HL-60 (cell line): ENCODE data around the gene AIF1L.

Experiments used
- DNase-seq, 2 experiments: peaks; one replicate each; pipeline ENCODE4 v3.0.0-alpha.2; 2010 to 2020; ENCODE audit warnings: low read depth in 1 of 2, low spot score in 1 of 2
- H3K27ac ChIP-seq: fragments of 250-450 bp; sonication (Bioruptor Pico); replicated peaks from 2 replicates; pipeline ENCODE4 v1.5.1; 2020; ENCODE audit warnings: mild to moderate bottlenecking, moderate library complexity
- H3K27me3 ChIP-seq: fragments of 250-450 bp; sonication (Bioruptor Pico); 2 replicates; pipeline ENCODE4 v1.5.1; 2021; ENCODE audit warnings: mild to moderate bottlenecking, moderate library complexity; ENCODE audit not compliant: insufficient read depth, poor library complexity, severe bottlenecking
- H3K4me3 ChIP-seq: replicated peaks from 2 replicates; pipeline ENCODE4 v1.5.1; 2011; ENCODE audit warnings: mild to moderate bottlenecking, control low read depth, low read length; ENCODE audit not compliant: insufficient read depth
- GABPA ChIP-seq: IDR thresholded peaks from 2 replicates; pipeline ENCODE4 v1.6.1; 2012; ENCODE audit warnings: low read depth
- POLR2AphosphoS5 ChIP-seq: IDR thresholded peaks from 2 replicates; pipeline ENCODE4 v1.6.1; 2012; ENCODE audit warnings: low read depth
- SPI1 ChIP-seq: IDR thresholded peaks from 2 replicates; pipeline ENCODE4 v1.6.1; 2012; ENCODE audit warnings: low read depth, mild to moderate bottlenecking, borderline replicate concordance
- TF ChIP-seq, protein P1 (sequence below): IDR thresholded peaks from one replicate; pipeline ENCODE4 v1.5.1; 2011; ENCODE audit warnings: low read length, control low read depth, inconsistent platforms; ENCODE audit not compliant: insufficient read depth
- TF ChIP-seq, protein P2 (sequence below): IDR thresholded peaks from 2 replicates; pipeline ENCODE4 v1.6.1; 2012; ENCODE audit warnings: low read depth; ENCODE audit not compliant: insufficient replicate concordance

AIF1L gene

DNA sequence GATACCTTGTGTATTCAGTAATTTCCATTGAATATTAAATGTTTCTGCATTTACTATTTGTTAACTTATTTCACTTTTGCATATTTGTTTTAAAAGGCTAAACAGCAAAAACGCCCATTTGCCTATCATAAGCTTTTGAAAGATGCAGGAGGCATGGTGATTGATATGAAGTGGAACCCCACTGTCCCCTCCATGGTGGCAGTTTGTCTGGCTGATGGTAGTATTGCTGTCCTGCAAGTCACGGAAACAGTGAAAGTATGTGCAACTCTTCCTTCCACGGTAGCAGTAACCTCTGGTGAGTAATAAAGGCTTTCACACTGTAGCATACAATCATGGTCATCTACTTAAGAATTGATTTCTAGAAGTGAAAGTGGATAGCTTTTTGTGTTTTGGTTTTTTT is 32.9 kb downstream of the AIF1L start:
- H3K4me3 ChIP-seq = no peak overlapping the region
- H3K27ac ChIP-seq = no peak overlapping the region
- H3K27me3 ChIP-seq = no peaks in the 10 kb centered on the region
- TF ChIP-seq GABPA = no peak
- no peak for TF ChIP-seq SPI1
- TF ChIP-seq, protein P1, sequence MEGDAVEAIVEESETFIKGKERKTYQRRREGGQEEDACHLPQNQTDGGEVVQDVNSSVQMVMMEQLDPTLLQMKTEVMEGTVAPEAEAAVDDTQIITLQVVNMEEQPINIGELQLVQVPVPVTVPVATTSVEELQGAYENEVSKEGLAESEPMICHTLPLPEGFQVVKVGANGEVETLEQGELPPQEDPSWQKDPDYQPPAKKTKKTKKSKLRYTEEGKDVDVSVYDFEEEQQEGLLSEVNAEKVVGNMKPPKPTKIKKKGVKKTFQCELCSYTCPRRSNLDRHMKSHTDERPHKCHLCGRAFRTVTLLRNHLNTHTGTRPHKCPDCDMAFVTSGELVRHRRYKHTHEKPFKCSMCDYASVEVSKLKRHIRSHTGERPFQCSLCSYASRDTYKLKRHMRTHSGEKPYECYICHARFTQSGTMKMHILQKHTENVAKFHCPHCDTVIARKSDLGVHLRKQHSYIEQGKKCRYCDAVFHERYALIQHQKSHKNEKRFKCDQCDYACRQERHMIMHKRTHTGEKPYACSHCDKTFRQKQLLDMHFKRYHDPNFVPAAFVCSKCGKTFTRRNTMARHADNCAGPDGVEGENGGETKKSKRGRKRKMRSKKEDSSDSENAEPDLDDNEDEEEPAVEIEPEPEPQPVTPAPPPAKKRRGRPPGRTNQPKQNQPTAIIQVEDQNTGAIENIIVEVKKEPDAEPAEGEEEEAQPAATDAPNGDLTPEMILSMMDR = no peak
- TF ChIP-seq, protein P2, sequence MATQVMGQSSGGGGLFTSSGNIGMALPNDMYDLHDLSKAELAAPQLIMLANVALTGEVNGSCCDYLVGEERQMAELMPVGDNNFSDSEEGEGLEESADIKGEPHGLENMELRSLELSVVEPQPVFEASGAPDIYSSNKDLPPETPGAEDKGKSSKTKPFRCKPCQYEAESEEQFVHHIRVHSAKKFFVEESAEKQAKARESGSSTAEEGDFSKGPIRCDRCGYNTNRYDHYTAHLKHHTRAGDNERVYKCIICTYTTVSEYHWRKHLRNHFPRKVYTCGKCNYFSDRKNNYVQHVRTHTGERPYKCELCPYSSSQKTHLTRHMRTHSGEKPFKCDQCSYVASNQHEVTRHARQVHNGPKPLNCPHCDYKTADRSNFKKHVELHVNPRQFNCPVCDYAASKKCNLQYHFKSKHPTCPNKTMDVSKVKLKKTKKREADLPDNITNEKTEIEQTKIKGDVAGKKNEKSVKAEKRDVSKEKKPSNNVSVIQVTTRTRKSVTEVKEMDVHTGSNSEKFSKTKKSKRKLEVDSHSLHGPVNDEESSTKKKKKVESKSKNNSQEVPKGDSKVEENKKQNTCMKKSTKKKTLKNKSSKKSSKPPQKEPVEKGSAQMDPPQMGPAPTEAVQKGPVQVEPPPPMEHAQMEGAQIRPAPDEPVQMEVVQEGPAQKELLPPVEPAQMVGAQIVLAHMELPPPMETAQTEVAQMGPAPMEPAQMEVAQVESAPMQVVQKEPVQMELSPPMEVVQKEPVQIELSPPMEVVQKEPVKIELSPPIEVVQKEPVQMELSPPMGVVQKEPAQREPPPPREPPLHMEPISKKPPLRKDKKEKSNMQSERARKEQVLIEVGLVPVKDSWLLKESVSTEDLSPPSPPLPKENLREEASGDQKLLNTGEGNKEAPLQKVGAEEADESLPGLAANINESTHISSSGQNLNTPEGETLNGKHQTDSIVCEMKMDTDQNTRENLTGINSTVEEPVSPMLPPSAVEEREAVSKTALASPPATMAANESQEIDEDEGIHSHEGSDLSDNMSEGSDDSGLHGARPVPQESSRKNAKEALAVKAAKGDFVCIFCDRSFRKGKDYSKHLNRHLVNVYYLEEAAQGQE = no peak
- no peak for TF ChIP-seq POLR2AphosphoS5
- DNase-seq = no peak

DNA sequence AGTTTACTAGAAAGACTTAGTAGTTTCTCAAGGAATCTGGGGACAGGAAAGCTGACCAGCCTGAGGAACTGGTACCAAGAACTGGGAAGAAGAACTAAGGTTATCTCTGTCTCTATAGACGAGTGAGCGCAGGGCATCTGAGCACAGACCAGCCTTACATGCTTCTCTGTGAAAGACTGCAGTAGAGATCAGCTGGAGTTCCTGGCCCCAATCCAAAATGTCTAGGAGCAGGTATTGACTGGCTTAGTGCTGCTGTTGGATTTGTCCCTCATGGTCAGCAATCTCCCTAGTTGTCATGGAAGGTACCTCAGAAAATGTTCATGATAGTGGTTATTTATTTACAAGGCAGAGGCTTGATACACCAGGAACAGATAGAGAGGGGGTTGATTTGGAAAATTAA is 42.3 kb downstream of the AIF1L start:
- TF ChIP-seq, protein P1 = no peak
- no peak overlapping the region for H3K4me3 ChIP-seq
- no peak for DNase-seq
- no peak overlapping the region for H3K27ac ChIP-seq
- H3K27me3 ChIP-seq = no peaks in the 10 kb centered on the region

DNA sequence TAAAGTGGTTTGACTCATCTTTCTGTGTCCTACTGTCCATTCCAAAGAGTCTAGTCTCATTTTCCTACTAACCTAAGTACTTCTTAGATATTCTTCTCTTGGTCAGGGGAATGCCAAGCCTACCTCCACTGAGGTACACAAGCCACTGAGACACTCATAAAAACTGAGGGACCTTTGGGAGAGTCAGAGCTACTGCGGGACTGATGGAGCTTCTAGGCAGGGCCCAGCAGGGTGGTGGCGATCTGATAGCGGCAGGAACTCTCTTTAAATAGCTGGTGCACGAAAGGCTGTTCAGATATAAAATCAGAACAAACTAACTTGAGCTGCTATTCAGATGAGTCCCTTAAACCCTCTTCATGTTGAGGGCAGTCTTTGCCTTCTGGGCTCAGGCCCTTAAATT is 43.8 kb downstream of the AIF1L start:
- no peak overlapping the region for H3K27ac ChIP-seq
- H3K27me3 ChIP-seq = no peaks in the 10 kb centered on the region
- H3K4me3 ChIP-seq = no peak overlapping the region
- TF ChIP-seq, protein P1 = no peak
- TF ChIP-seq SPI1 = no peak
- TF ChIP-seq POLR2AphosphoS5 = no peak
- TF ChIP-seq, protein P2 = no peak
- TF ChIP-seq GABPA = no peak
- DNase-seq = no peak

- H3K27ac ChIP-seq = no peak overlapping the region
- no peak for DNase-seq
- H3K4me3 ChIP-seq = no peak overlapping the region
- no peaks in the 10 kb centered on the region for H3K27me3 ChIP-seq
- TF ChIP-seq POLR2AphosphoS5 = no peak
- TF ChIP-seq SPI1 = no peak
- TF ChIP-seq, protein P2 = no peak
- no peak for TF ChIP-seq GABPA
- TF ChIP-seq, protein P1 = no peak
Observed at GRCh38 chr9:131140550-131140949, 44.2 kb downstream of the AIF1L start.
